Ramos (cell line): Measurements from ENCODE around the gene DDC.

Experiments used
- in situ Hi-C: fragments of 300-500 bp; cut with MboI; formaldehyde crosslinking; loops from one replicate; pipeline ENCODE4 v1.14.3; 2022; ENCODE audit warnings: low sequenced_read_pairs; ENCODE audit not compliant: unreplicated experiment

The DDC gene

GRCh38 chr7:50426280-50427045, 138.7 kb downstream of the DDC start:
- in situ Hi-C loops = no loop called here

- in situ Hi-C loops = no loop called here
Observed at GRCh38 chr7:50425318-50425717, 139.9 kb downstream of the DDC start.

GRCh38 chr7:50423860-50424259, 141.3 kb downstream of the DDC start:
- in situ Hi-C loops = loop anchor here (5.0 kb wide), 1 partner anchor 292 kb away; no protein-coding TSS in a partner anchor

GRCh38 chr7:50422858-50423257, 142.3 kb downstream of the DDC start:
- in situ Hi-C loops = loop anchor here (5.0 kb wide), 1 partner anchor 291 kb away; no protein-coding TSS in a partner anchor

GRCh38 chr7:50421043-50421442, 144.2 kb downstream of the DDC start:
- in situ Hi-C loops = loop anchor here (5.0 kb wide), 1 partner anchor 289 kb away; no protein-coding TSS in a partner anchor

- in situ Hi-C loops = no loop called here
Observed at GRCh38 chr7:50418526-50419290, 146.5 kb downstream of the DDC start.

- in situ Hi-C loops = no loop called here
Observed at GRCh38 chr7:50418086-50418515, 147.1 kb downstream of the DDC start.

GRCh38 chr7:50416527-50417182, 148.6 kb downstream of the DDC start:
- in situ Hi-C loops = no loop called here

- in situ Hi-C loops = no loop called here
Observed at GRCh38 chr7:50415844-50416364, 149.3 kb downstream of the DDC start.

- in situ Hi-C loops = loop anchor here (5.0 kb wide), 1 partner anchor 211 kb away; no protein-coding TSS in a partner anchor
Observed at GRCh38 chr7:50413561-50413960, 151.6 kb downstream of the DDC start.

- in situ Hi-C loops = loop anchor here (5.0 kb wide), 1 partner anchor 211 kb away; no protein-coding TSS in a partner anchor
Observed at GRCh38 chr7:50412973-50413372, 152.2 kb downstream of the DDC start.

- in situ Hi-C loops = loop anchor here (5.0 kb wide), 1 partner anchor 209 kb away; no protein-coding TSS in a partner anchor
Observed at GRCh38 chr7:50411332-50411731, 153.9 kb downstream of the DDC start.

GRCh38 chr7:50409856-50410745, 155.1 kb downstream of the DDC start:
- in situ Hi-C loops = loop anchor here (5.0 kb wide), 1 partner anchor 208 kb away; no protein-coding TSS in a partner anchor
